ENCODE measurements around the gene PCSK6. TPM values are rescaled to one million over a fixed set of nuclear protein-coding genes. Genes with fewer than 3 reads are reported as not detected.

Gene PCSK6
- total RNA-seq, 1 experiment from 2014 or later: 26.3 TPM

- H3F3A ChIP-seq (ENCODE audit: insufficient read depth, low read depth): no peaks in the 10 kb centered on the region
- DNase-seq: no peak
- no peaks in the 10 kb centered on the region for H4K20me1 ChIP-seq (ENCODE audit: insufficient read depth)
- no peaks in the 10 kb centered on the region for H3K9me3 ChIP-seq (ENCODE audit: insufficient read depth, low read depth)
- TF ChIP-seq CTCF (conservative IDR thresholded peaks at IDR 0.05) (no peak), EZH2 (IDR thresholded peaks at IDR 0.05; ENCODE audit: low read depth) (no peak)
- BruUV-seq (replicated peaks): no TSS peak
- ChIA-PET POLR2A (ENCODE audit: unreplicated experiment) (no interaction called here), CTCF (no interaction called here)
- intact Hi-C loops (cut with micrococcal nuclease; ENCODE audit: unreplicated experiment): no loop called here
- no peaks in the 10 kb centered on the region; the same call in 1 of the 2 replicates for H3K36me3 ChIP-seq (ENCODE audit: low read depth)
- H3K4me2 ChIP-seq: no peak overlapping the region
- H3K79me2 ChIP-seq (ENCODE audit: low read depth): no peaks in the 10 kb centered on the region
- H3K27me3 ChIP-seq (ENCODE audit: insufficient read depth, low read depth): no peaks in the 10 kb centered on the region
- no peak overlapping the region for H3K4me3 ChIP-seq
- H3K4me1 ChIP-seq (replicated peaks; ENCODE audit: insufficient read depth): no peaks in the 10 kb centered on the region
- H2AFZ ChIP-seq: no peak overlapping the region
- no peak overlapping the region for H3K27ac ChIP-seq
- H3K9me2 ChIP-seq (ENCODE audit: insufficient read depth): no peaks in the 10 kb centered on the region
Observed at GRCh38 chr15:101428758-101429157, 60.7 kb downstream of the PCSK6 start.

GRCh38 chr15:101427606-101428487 lies 61.7 kb downstream of the PCSK6 start:
- H3K9me3 ChIP-seq (ENCODE audit: insufficient read depth, low read depth): no peaks in the 10 kb centered on the region
- ChIA-PET CTCF (no interaction called here), POLR2A (ENCODE audit: unreplicated experiment) (no interaction called here)
- no peaks in the 10 kb centered on the region for H4K20me1 ChIP-seq (ENCODE audit: insufficient read depth)
- TF ChIP-seq CTCF (conservative IDR thresholded peaks at IDR 0.05) (no peak), EZH2 (IDR thresholded peaks at IDR 0.05; ENCODE audit: low read depth) (no peak)
- no peaks in the 10 kb centered on the region for H3F3A ChIP-seq (ENCODE audit: insufficient read depth, low read depth)
- H3K27me3 ChIP-seq (ENCODE audit: insufficient read depth, low read depth): no peaks in the 10 kb centered on the region
- H3K79me2 ChIP-seq (ENCODE audit: low read depth): no peaks in the 10 kb centered on the region
- no peak overlapping the region for H2AFZ ChIP-seq
- no peak overlapping the region for H3K4me3 ChIP-seq
- no peak overlapping the region for H3K27ac ChIP-seq
- no peaks in the 10 kb centered on the region; the same call in 1 of the 2 replicates for H3K36me3 ChIP-seq (ENCODE audit: low read depth)
- DNase-seq: no peak
- intact Hi-C loops (cut with micrococcal nuclease; ENCODE audit: unreplicated experiment): no loop called here
- BruUV-seq (replicated peaks): no TSS peak
- no peaks in the 10 kb centered on the region for H3K4me1 ChIP-seq (replicated peaks; ENCODE audit: insufficient read depth)
- no peak overlapping the region for H3K4me2 ChIP-seq
- no peaks in the 10 kb centered on the region for H3K9me2 ChIP-seq (ENCODE audit: insufficient read depth)

- no peaks in the 10 kb centered on the region for H3K9me3 ChIP-seq (ENCODE audit: insufficient read depth, low read depth)
- no peak overlapping the region for H3K27ac ChIP-seq
- no peaks in the 10 kb centered on the region for H3K79me2 ChIP-seq (ENCODE audit: low read depth)
- no TSS peak for BruUV-seq (replicated peaks)
- no peaks in the 10 kb centered on the region; the same call in 1 of the 2 replicates for H3K36me3 ChIP-seq (ENCODE audit: low read depth)
- H3K4me3 ChIP-seq: no peak overlapping the region
- intact Hi-C loops (cut with micrococcal nuclease; ENCODE audit: unreplicated experiment): no loop called here
- ChIA-PET CTCF (no interaction called here), POLR2A (ENCODE audit: unreplicated experiment) (no interaction called here)
- H4K20me1 ChIP-seq (ENCODE audit: insufficient read depth): no peaks in the 10 kb centered on the region
- no peak overlapping the region for H3K4me2 ChIP-seq
- H3F3A ChIP-seq (ENCODE audit: insufficient read depth, low read depth): no peaks in the 10 kb centered on the region
- H3K4me1 ChIP-seq (replicated peaks; ENCODE audit: insufficient read depth): no peaks in the 10 kb centered on the region
- no peaks in the 10 kb centered on the region for H3K9me2 ChIP-seq (ENCODE audit: insufficient read depth)
- no peak overlapping the region for H2AFZ ChIP-seq
- no peak for DNase-seq
- no peak for TF ChIP-seq EZH2 (IDR thresholded peaks at IDR 0.05; ENCODE audit: low read depth)
- TF ChIP-seq CTCF (conservative IDR thresholded peaks at IDR 0.05): no peak
- H3K27me3 ChIP-seq (ENCODE audit: insufficient read depth, low read depth): no peaks in the 10 kb centered on the region
Observed at GRCh38 chr15:101426761-101427333, 62.7 kb downstream of the PCSK6 start.
